ENCODE results near the gene EVA1C.

The EVA1C gene

GRCh38 chr21:32382108-32382644 lies 30.3 kb upstream of the EVA1C start:
- TF ChIP-seq FOXP2 (optimal IDR thresholded peaks at IDR 0.05; ENCODE audit: borderline replicate concordance, extremely low read depth, extremely low read length, insufficient read depth) (no peak), POLR2AphosphoS5 (IDR thresholded peaks at IDR 0.05; ENCODE audit: low read depth, low read length) (no peak), REST (IDR thresholded peaks at IDR 0.05; ENCODE audit: insufficient read depth in 1 of 2, low read depth in 2 of 2, low read length in 2 of 2) (no peak), SIN3A (IDR thresholded peaks at IDR 0.05; ENCODE audit: borderline replicate concordance, insufficient read depth, low read length) (no peak), TAF1 (IDR thresholded peaks at IDR 0.05; ENCODE audit: borderline replicate concordance, insufficient read depth, low read length) (no peak)

GRCh38 chr21:32383812-32384211 lies 28.7 kb upstream of the EVA1C start:
- TF ChIP-seq FOXP2 (optimal IDR thresholded peaks at IDR 0.05; ENCODE audit: borderline replicate concordance, extremely low read depth, extremely low read length, insufficient read depth) (no peak), REST (IDR thresholded peaks at IDR 0.05; ENCODE audit: insufficient read depth in 1 of 2, low read depth in 2 of 2, low read length in 2 of 2) (no peak), TAF1 (IDR thresholded peaks at IDR 0.05; ENCODE audit: borderline replicate concordance, insufficient read depth, low read length) (no peak), SIN3A (IDR thresholded peaks at IDR 0.05; ENCODE audit: borderline replicate concordance, insufficient read depth, low read length) (no peak), POLR2AphosphoS5 (IDR thresholded peaks at IDR 0.05; ENCODE audit: low read depth, low read length) (no peak)

- TF ChIP-seq POLR2AphosphoS5 (IDR thresholded peaks at IDR 0.05; ENCODE audit: low read depth, low read length), result no peak
- TF ChIP-seq REST (IDR thresholded peaks at IDR 0.05; ENCODE audit: insufficient read depth in 1 of 2, low read depth in 2 of 2, low read length in 2 of 2), result no peak
- no peak for TF ChIP-seq SIN3A (IDR thresholded peaks at IDR 0.05; ENCODE audit: borderline replicate concordance, insufficient read depth, low read length)
- TF ChIP-seq FOXP2 (optimal IDR thresholded peaks at IDR 0.05; ENCODE audit: borderline replicate concordance, extremely low read depth, extremely low read length, insufficient read depth), result no peak
- no peak for TF ChIP-seq TAF1 (IDR thresholded peaks at IDR 0.05; ENCODE audit: borderline replicate concordance, insufficient read depth, low read length)
Measured at GRCh38 chr21:32386195-32386870, 26.2 kb upstream of the EVA1C start.

- TF ChIP-seq SIN3A (IDR thresholded peaks at IDR 0.05; ENCODE audit: borderline replicate concordance, insufficient read depth, low read length), result no peak
- no peak for TF ChIP-seq REST (IDR thresholded peaks at IDR 0.05; ENCODE audit: insufficient read depth in 1 of 2, low read depth in 2 of 2, low read length in 2 of 2)
- no peak for TF ChIP-seq TAF1 (IDR thresholded peaks at IDR 0.05; ENCODE audit: borderline replicate concordance, insufficient read depth, low read length)
- TF ChIP-seq FOXP2 (optimal IDR thresholded peaks at IDR 0.05; ENCODE audit: borderline replicate concordance, extremely low read depth, extremely low read length, insufficient read depth), result no peak
- no peak for TF ChIP-seq POLR2AphosphoS5 (IDR thresholded peaks at IDR 0.05; ENCODE audit: low read depth, low read length)
Measured at GRCh38 chr21:32387151-32387550, 25.4 kb upstream of the EVA1C start.

Measured in PFSK-1 (cell line).